Colonic mucosa (tissue), 4 donors: ENCODE results near the gene PBX1. TPM values are rescaled to one million over a fixed set of nuclear protein-coding genes. Genes with fewer than 3 reads are reported as not detected.

Experiments used
- DNase-seq: peaks from one replicate; pipeline ENCODE4 v3.0.0-alpha.2; 2020
- H3K27ac ChIP-seq: fragments of 200-600 bp; one replicate; pipeline ENCODE4 v1.8.0; 2021
- H3K27me3 ChIP-seq: fragments of 200-600 bp; one replicate; pipeline ENCODE4 v1.8.0; 2021
- H3K36me3 ChIP-seq: fragments of 200-600 bp; one replicate; pipeline ENCODE4 v1.8.0; 2021
- H3K4me1 ChIP-seq: fragments of 200-600 bp; one replicate; pipeline ENCODE4 v1.8.0; 2021; ENCODE audit warnings: mild to moderate bottlenecking
- H3K4me3 ChIP-seq: fragments of 200-600 bp; one replicate; pipeline ENCODE4 v1.8.0; 2021
- H3K9ac ChIP-seq, 2 donors: one replicate each; pipeline ENCODE4 v1.7.0; 2013; ENCODE audit warnings: control low read depth in 2 of 2, low read depth in 2 of 2, low read length in 2 of 2
- H3K9me3 ChIP-seq: fragments of 200-600 bp; one replicate; pipeline ENCODE4 v1.8.0; 2021
- intact Hi-C: fragments of 100-400 bp; cut with DNase I; formaldehyde crosslinking; loops from one replicate; pipeline ENCODE4 v1.14.1; 2022
- total RNA-seq, 2 donors: library from RNA; stranded (reverse); fragmentation: NEBNext Ultra II Directional in 1 of 2; extraction: Animal tissue kit (Norgen Biotek cat#: 25700) in 1 of 2; gene quantifications; one replicate each; pipeline ENCODE4 v1.2.1, GENCODE V29; 2021
- TF ChIP-seq, protein P1 (sequence below): fragments of 200-600 bp; IDR thresholded peaks from one replicate; pipeline ENCODE4 v1.8.0; 2022; ENCODE audit warnings: antibody characterized with exemption, mild to moderate bottlenecking
- donor health status: healthy.
- donor health status: DM: no; HTN: no; CAD: no.
- donor health status: DM: no; HTN: no; CAD: no.

Gene PBX1
- total RNA-seq, 2 donors from 2014 or later: 27.2 to 53.7 TPM

DNA sequence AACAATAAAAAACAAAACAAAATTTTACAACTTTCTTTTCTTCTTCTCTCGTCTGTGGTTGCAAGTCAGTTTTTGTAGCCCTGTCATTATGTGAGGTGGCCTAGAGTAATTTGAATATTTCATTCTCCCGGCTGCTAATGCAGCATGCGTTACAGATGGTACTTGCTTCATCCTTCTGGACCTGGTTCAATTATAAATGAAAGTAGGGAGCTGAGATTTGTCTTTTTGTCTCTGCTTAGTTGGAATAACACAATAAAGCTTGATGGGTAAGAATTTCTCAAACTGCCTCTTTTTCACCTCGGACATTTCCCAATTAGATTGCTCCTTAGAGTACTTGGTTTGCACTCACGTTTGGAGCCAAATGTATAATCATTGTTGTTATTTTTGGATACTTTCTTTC lies 201.6 kb downstream of the PBX1 start:
- intact Hi-C loops: no loop called here

DNA sequence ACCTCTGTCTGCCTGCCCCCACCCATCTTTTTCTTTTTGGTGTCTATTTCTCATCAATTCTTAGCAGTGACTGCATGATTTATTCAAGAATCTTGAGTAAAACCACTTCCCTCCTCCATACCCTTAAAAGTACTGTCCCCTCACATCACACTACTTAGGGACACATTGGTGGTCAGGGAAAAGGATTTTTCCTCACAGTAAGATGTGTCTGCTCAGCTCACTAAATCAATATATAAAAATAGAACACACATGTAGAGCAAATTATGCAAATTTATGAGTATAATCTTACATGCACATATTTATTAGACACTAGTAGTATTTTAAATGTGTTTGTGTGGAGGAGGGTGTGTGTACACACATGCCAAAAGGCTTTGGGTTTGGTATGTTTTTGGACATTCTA lies 202.0 kb downstream of the PBX1 start:
- TF ChIP-seq, protein P1, sequence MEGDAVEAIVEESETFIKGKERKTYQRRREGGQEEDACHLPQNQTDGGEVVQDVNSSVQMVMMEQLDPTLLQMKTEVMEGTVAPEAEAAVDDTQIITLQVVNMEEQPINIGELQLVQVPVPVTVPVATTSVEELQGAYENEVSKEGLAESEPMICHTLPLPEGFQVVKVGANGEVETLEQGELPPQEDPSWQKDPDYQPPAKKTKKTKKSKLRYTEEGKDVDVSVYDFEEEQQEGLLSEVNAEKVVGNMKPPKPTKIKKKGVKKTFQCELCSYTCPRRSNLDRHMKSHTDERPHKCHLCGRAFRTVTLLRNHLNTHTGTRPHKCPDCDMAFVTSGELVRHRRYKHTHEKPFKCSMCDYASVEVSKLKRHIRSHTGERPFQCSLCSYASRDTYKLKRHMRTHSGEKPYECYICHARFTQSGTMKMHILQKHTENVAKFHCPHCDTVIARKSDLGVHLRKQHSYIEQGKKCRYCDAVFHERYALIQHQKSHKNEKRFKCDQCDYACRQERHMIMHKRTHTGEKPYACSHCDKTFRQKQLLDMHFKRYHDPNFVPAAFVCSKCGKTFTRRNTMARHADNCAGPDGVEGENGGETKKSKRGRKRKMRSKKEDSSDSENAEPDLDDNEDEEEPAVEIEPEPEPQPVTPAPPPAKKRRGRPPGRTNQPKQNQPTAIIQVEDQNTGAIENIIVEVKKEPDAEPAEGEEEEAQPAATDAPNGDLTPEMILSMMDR: no peak
- H3K4me1 ChIP-seq: no peaks in the 10 kb centered on the region
- H3K27me3 ChIP-seq: no peaks in the 10 kb centered on the region
- intact Hi-C loops: no loop called here
- H3K9me3 ChIP-seq: no peaks in the 10 kb centered on the region
- no peak overlapping the region for H3K9ac ChIP-seq
- H3K4me3 ChIP-seq: no peak overlapping the region
- no peaks in the 10 kb centered on the region for H3K36me3 ChIP-seq
- no peak overlapping the region for H3K27ac ChIP-seq
- no peak for DNase-seq

More for the DNA sequence above, 201.6 kb downstream of the PBX1 start:
- no peak overlapping the region for H3K4me3 ChIP-seq
- no peak for DNase-seq
- H3K27ac ChIP-seq: no peak overlapping the region
- no peaks in the 10 kb centered on the region for H3K4me1 ChIP-seq
- no peaks in the 10 kb centered on the region for H3K9me3 ChIP-seq
- H3K9ac ChIP-seq: no peak overlapping the region
- H3K27me3 ChIP-seq: no peaks in the 10 kb centered on the region
- H3K36me3 ChIP-seq: no peaks in the 10 kb centered on the region
- TF ChIP-seq, protein P1: no peak

DNA sequence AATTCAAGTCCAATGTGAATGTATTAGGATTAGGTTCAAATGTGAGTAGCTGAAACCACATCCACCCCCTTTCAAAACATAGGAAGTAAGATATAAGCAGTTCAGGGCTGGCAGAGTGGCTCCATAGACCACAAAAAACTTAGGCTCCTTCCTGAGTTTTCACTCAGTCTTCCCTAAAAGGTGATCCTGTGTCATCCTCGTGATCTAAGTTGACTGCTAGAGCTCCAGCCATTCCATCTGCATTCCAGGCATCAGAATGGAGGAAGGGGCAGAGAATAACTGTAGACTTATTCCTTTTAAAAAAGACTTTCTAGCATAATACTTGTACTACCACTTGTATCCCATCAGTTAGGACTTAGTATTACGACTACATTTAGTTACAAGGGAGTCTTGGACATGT lies 204.1 kb downstream of the PBX1 start:
- Histone ChIP-seq H3K36me3 (no peaks in the 10 kb centered on the region), H3K9me3 (no peaks in the 10 kb centered on the region), H3K4me1 (no peaks in the 10 kb centered on the region), H3K27ac (no peak overlapping the region), H3K27me3 (no peaks in the 10 kb centered on the region), H3K9ac (no peak overlapping the region), H3K4me3 (no peak overlapping the region)
- DNase-seq: no peak
- intact Hi-C loops: no loop called here
- TF ChIP-seq, protein P1: no peak

DNA sequence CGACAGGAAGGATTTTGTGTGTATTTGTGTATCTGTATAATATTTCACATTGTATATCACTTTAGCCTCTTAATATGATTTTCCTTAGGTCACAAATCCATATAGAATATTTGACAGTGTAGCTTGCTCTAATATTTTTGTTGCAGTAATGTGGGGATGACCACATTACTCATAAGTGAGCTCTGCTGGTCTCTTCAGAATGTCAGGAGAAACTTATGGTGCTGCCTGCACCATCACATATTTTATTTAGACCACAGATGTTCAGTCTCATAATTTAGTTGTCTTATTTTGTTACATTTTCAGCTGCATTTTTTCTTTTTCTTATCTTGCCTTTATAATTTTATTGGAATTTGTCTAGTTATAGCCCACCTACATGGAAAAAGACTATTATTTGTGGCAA lies 205.3 kb downstream of the PBX1 start:
- no peaks in the 10 kb centered on the region for H3K9me3 ChIP-seq
- H3K36me3 ChIP-seq: no peaks in the 10 kb centered on the region
- no peak for DNase-seq
- intact Hi-C loops: no loop called here
- H3K9ac ChIP-seq: no peak overlapping the region
- no peaks in the 10 kb centered on the region for H3K4me1 ChIP-seq
- no peak overlapping the region for H3K4me3 ChIP-seq
- no peak overlapping the region for H3K27ac ChIP-seq
- no peaks in the 10 kb centered on the region for H3K27me3 ChIP-seq
- TF ChIP-seq, protein P1: no peak

DNA sequence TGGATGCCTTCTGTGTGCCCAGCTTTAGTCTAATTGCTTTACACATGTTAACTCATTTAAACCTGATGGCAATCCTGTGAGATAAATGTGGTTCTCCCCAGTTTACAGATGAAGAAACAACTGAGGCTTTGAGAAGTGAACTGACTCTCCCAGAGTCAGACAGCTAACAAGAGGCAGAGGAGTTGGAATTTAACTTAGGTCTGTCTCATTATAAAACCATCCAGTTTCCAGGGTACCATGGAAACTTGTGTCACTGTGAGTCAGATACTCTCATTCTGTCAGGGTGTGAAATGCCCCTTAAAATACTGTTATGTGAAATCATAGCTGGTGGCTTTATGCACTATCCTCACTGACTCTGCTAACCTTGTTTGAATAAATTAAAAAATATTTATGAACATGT lies 206.6 kb downstream of the PBX1 start:
- no peak overlapping the region for H3K9ac ChIP-seq
- TF ChIP-seq, protein P1: no peak
- H3K9me3 ChIP-seq: no peaks in the 10 kb centered on the region
- H3K27me3 ChIP-seq: no peaks in the 10 kb centered on the region
- no peak overlapping the region for H3K4me3 ChIP-seq
- no peaks in the 10 kb centered on the region for H3K36me3 ChIP-seq
- no peak for DNase-seq
- no peaks in the 10 kb centered on the region for H3K4me1 ChIP-seq
- no peak overlapping the region for H3K27ac ChIP-seq
- intact Hi-C loops: no loop called here
